GM19438 (cell line): ENCODE data around the gene PHF21B.

ENCODE experiments used
- ATAC-seq: cut with Tn5 transposase; IDR thresholded peaks from one replicate; pipeline ENCODE4 v1.9.1; 2021; ENCODE audit warnings: low read depth; ENCODE audit not compliant: unreplicated experiment

Gene PHF21B

GRCh38 chr22:45019861-45020655 is 10.3 kb upstream of the PHF21B start:
- ATAC-seq = no peak

- no peak for ATAC-seq
Observed at GRCh38 chr22:45014654-45015053, 4.8 kb upstream of the PHF21B start.

- no peak for ATAC-seq
Observed at GRCh38 chr22:45013138-45013537, 3.3 kb upstream of the PHF21B start.

GRCh38 chr22:45010532-45010900 is 711 bp upstream of the PHF21B start:
- ATAC-seq = no peak

- no peak for ATAC-seq
Observed at GRCh38 chr22:45008751-45009605, 827 bp downstream of the PHF21B start.

GRCh38 chr22:45008186-45008681 is 1.6 kb downstream of the PHF21B start:
- ATAC-seq = no peak

GRCh38 chr22:45007391-45008185 is 2.2 kb downstream of the PHF21B start:
- ATAC-seq = no peak

- ATAC-seq = no peak
Observed at GRCh38 chr22:45006964-45007390, 2.8 kb downstream of the PHF21B start.

GRCh38 chr22:45006111-45006963 is 3.5 kb downstream of the PHF21B start:
- ATAC-seq = no peak

GRCh38 chr22:45001653-45002052 is 8.2 kb downstream of the PHF21B start:
- no peak for ATAC-seq

- no peak for ATAC-seq
Observed at GRCh38 chr22:45000330-45000729, 9.5 kb downstream of the PHF21B start.

- ATAC-seq = no peak
Observed at GRCh38 chr22:44999687-45000086, 10.1 kb downstream of the PHF21B start.

- no peak for ATAC-seq
Observed at GRCh38 chr22:44999231-44999630, 10.6 kb downstream of the PHF21B start.

- no peak for ATAC-seq
Observed at GRCh38 chr22:44998296-44998695, 11.5 kb downstream of the PHF21B start.

- ATAC-seq = no peak
Observed at GRCh38 chr22:44997060-44997459, 12.7 kb downstream of the PHF21B start.

GRCh38 chr22:44996648-44997047 is 13.2 kb downstream of the PHF21B start:
- no peak for ATAC-seq

GRCh38 chr22:44996120-44996519 is 13.7 kb downstream of the PHF21B start:
- ATAC-seq = no peak

GRCh38 chr22:44995715-44996114 is 14.1 kb downstream of the PHF21B start:
- ATAC-seq = no peak

- ATAC-seq = no peak
Observed at GRCh38 chr22:44995105-44995514, 14.7 kb downstream of the PHF21B start.
